Measurements from ENCODE around the gene ESPNL.
"Not testable (repeated sequence)": the region's sequence is repeated elsewhere in the genome, so short reads cannot be mapped to it uniquely, and the experiment has no call there.

The ESPNL gene

DNA sequence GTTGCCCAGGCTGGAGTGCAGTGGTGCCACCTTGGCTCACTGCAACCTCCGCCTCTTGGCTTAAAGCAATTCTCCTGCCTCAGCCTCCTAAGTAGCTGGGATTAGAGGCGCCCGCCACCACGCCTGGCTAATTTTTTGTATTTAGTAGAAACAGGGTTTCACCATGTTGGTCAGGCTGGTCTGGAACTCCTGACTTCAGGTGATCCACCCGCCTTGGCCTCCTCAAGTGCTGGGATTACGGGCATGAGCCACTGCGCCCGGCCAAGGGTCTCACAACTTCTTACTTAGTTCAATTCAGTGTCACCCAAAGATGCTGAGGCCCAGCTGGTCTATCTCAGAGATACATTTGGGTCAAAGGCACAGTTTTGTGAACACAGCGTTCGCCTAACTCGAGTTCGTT is 15.6 kb downstream of the ESPNL start:
- DNase-seq: not testable (repeated sequence)

DNA sequence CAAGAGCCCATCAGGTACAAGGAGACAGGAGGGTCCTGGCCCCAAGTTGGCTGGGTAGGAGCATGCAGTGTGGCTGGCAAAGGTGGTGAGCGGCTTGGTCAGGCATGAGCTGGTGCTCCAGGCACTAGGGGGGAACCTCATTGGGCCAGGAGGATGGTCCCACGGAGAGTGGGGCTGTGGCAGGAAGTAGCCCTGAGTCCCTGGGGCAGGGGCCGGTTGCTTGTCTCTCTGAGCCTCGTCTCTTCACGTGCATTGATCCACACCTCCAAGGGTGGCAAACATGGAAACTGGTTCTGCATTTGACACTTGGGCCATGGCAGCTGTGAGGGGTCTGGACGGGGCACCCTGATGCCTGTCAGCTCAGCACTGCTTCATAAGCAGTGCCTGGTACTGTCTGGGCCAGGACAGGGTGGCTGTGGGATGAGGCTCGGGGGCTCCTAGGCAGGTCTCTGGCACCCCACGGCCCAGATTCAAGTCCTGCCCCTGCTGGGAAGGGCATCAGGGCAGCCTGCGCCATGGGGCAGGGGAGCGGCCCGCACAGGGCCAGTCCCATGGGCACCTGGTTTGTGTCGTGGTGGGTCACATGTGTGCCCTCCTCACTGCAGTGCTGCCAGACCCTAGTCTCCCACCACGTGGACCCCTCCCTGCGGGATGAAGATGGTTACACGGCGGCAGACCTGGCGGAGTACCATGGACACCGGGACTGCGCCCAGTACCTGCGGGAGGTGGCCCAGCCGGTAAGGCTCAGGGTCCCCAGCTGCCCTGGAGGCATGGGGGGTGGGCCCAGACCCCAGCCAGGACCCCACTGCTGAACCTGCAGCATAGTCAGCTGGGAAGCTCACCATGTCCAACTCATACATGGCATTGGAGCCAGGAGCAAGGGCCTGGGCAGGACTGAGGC is 16.4 kb downstream of the ESPNL start:
- no peak for DNase-seq

DNA sequence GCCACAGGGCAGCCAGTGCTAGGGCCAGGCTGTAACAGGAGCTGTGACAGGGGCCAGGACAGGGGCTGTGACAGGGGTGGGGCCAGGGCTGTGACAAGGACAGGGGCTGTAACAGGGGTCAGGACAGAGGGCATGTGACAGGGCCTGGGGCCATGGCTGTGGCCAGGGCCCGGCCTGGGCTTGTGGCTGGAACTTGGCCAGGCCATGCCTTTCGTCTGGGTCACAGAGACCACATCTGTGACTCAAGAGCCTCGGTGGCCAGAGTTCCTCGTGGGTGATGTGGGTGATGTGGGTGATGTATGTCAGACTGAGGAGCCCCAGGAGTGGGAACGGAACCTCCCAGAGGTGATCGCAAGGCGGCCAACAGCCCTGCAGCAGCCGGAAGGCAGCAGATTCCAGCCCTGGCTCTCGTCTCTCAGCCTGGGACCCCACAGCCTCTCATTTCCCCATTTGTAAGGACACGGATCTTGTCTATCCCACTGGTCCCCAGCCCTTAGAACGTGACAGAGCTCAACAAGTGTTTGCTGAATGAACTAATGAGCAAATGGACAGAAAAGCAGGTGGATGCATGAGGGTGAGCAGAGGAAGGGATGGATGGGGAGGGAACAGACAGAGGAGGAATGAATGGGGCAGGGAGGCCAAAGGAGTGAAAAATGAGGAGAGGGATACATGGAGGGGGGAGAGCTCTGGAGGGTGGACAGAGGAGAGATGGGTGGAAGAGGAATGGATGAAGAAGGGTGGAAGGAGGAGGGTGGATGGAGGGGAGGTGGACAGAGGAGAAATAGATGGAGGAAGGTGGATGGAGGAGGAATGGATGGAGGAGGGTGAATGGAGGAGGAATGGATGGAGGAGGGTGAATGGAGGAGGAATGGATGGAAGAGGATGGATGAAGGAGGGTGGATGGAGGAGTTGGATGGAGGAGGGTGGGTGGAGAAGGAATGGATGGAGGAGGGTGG is 17.3 kb downstream of the ESPNL start:
- peak; percentile 8 for DNase-seq

DNA sequence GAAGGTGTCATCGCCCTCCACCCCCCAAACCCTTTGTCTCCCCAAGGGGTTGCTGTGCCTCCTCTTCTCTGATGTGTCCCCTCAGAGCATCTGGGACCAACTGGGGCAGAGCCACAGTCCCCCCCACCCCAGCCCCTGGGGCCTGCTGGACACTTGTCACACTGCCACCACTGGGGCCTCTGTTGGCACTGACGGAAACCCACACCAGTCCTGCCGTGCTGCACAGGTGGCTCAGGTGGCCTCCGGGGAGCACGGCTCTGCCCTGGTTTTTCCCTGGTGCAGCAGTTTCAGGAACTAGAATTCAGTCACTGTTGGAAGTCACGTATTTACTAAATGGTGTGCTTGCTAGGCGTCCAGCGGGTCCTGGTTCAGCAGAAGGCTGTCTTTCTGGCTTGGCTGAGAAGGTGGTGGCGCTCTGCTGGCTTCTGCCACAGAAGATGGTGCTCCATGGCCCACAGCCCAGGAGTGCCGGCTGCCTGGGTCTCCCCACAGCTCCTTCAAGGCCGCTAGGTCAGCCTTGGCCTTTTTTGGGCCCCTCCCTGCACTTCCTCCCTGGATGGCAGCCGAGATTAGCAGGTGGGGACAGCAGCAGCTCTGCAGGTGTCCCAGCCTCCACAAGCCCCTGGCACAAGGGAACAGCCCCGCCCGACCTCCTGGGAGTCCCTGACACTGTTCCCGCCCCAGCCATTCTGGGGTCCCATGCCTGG is 19.8 kb downstream of the ESPNL start:
- no peak for DNase-seq

DNA sequence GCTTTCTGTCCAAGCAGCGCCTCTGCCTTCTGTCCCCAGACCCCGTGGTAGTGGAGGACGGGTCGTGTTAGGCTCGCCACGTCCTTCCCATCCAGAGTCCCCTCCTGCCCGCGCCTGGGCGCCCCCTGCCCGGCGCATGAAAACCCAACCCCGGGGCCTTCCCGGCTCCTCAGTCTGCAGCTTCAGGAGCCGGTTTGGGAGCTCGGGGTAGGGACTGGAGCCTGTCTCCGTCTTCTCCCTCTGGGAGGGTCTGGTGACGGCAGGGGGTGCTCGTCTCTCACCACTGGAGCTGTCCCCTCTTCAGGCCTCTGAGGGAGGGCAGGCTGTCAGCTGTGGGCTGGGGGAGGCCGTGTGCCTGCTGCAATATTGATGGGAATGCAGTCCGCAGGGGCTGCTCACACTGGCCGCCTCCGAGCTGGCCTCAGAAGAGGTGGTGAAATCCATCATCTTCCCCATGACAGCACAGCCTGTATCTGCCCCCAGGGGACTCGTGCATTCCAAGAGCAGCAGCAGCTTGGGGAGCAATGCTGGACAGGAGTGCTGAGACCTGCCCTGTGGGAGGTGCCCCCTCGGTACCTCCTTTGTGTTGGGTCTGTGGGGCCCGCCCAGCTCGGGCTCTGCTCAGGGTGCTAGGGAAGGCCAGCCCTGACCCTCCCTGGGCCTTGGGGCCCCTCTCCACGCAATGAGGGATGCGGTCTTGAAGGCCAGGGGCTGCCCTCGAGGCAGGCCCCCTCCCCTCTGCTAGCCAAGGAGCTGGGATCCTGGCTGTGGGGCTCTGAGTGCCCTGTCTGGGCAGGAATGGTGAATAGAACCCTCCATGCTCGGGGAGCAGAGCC is 20.5 kb downstream of the ESPNL start:
- DNase-seq: no peak

DNA sequence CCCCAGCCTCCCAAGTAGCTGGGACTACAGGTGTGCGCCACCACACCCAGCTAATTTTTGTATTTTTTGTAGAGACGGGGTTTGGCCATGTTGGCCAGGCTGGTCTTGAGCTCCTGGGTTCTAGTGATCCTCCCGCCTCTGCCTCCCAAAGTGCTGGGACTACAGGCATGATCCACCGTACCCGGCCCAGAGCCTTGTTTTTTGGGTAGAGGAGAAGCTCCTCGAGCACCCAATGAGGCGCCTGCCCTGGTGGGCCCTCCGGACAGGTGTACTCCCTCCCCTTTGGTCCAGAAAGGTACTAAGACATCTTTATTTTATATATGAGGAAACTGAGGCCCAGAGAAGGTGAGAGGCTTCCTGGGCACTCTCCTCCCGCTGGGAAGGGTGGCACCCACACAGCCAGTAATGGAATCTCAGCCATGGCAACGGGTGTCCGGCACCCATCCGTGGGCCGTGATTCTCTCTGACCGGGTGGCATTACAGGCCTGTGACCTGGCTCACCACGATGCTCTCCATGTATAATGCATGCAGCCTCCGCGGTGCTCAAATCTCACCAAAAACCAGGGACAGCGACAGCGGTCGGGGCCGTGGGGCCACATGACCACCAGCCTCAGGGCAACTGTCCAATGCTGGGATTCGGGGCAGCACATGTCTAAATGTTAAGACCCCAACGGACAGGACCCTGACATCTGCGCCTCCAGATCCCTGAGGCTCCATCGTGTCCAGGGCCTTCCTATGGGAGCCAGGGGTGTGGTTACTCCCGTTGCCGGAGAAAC is 21.6 kb downstream of the ESPNL start:
- DNase-seq: no peak

DNA sequence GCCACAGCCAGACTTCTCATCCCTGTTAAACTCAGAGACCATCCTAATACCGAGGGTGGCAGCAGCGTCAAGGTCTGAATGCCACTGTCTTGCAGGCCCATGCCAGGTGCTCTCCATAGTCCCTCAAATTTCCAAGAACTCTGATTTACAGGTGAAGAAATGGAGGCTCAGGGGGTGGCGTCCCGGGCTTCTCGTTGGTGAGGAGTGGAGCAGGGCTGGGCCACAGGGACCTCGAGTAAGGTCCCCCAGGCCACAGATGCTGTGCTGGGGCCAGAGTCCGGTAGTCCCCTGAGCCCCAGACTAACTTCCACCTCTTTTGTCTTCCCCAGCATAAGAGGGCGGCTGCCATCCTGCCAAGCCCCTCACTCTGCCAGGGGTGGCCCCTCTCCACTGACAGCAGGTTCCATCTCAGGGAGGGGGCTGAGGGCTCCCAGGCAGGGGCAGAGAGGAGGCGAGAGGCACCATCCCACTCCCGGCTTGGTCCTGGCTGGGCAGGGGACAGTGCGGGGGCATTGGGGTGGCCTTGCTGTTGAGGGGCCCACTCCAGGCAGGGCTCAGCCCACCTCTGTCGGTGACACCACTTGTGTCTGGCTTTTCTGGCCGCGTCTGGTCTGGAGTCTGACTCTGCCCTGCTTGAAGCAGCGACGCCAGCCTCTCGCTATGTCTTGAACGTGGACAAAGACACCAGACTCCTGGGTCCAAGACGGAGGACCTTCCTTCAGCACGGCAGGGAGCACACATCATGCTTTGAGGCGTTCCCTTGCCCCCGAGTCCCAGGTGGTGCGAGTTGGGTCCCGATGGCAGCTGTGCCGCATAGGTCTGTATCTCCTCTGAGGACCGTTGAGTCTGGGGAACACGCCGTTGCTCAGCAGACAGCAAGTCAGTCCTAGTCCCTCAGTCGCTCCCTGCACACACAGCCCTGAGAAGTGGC is 22.4 kb downstream of the ESPNL start:
- no peak for DNase-seq

DNA sequence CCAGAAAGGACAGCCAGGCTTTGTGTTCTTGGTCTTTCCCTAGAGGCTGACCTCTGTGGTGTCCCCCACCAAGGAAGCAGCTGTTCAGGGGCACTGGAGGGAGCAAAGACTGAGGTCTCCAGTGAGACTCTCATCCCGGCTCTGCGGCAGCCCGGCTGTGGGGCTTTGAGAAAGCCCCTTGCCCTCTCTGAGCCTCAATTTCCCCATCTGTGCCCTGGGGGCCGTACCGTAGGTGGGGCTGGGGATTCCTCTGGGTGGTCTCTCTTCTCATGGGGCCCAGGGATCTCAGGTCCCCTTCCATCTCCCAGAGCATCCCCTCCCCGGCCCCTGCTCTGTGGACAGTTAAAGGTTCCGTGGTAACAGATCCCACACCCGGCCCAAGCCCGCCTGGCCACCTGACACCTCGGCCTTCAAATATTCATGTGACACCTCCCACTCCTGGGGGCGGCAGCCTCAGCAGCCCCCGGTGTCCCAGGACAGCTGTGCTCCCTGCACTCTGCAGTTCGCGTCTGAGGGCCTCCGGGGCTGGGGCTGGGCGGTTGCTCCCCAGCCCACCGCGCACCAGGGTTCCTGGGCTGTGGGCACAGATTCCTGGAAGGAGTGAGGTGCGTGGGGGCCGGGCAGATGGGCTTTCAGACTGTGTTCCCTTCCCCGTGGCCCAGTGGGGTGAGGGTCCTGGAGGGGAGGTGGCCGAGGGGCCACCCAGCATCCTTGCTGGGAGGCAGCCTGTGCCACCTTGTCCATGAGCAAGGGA is 23.3 kb downstream of the ESPNL start:
- DNase-seq: no peak

DNA sequence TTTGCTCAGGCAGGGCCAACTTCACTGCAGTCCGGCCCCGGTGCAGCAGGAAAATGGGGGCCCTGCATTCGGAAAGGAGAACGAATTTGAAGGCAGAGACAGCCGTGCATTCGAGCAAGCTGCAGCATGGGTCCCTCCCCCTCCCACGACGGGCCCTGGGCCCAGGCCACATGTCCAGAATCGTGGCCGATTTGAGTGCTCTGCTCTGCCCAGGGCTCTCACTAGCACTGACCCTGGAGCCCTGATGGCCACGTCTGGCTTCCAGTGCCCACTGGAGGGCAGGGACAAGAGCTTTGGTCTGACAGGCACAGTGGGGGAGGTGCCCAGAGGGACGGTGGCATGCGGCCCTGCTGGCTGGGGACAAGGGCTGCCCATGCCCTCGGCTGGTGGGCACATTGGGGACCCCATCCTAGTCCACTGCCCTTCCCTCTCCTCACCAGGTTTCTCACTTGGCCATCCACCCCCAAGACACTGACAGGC is 23.9 kb downstream of the ESPNL start:
- DNase-seq: no peak

DNA sequence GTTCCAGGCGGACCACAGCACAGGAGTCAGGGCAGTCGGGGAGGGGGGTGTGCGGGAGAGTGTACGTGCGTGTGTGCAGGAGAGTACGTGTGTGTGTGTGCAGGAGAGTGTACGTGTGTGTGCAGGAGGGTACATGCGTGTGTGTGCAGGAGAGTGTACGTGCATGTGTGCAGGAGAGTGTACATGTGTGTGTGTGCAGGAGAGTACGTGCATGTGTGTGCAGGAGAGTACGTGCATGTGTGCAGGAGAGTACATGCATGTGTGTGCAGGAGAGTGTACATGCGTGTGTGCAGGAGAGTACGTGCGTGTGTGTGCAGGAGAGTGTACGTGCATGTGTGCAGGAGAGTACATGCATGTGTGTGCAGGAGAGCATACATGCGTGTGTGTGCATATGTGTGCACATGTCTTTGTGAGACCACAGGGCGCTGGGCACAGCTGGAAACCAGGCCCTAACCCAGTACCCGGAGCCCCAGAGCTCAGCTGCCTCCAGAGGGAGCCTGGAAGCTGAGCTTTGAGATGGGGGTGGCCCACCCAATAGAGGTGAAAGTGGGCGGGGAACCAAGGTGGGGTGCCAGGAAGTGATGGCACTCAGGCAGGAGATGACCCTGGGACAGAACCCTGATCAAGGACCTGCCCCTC is 24.5 kb downstream of the ESPNL start:
- DNase-seq: no peak

DNA sequence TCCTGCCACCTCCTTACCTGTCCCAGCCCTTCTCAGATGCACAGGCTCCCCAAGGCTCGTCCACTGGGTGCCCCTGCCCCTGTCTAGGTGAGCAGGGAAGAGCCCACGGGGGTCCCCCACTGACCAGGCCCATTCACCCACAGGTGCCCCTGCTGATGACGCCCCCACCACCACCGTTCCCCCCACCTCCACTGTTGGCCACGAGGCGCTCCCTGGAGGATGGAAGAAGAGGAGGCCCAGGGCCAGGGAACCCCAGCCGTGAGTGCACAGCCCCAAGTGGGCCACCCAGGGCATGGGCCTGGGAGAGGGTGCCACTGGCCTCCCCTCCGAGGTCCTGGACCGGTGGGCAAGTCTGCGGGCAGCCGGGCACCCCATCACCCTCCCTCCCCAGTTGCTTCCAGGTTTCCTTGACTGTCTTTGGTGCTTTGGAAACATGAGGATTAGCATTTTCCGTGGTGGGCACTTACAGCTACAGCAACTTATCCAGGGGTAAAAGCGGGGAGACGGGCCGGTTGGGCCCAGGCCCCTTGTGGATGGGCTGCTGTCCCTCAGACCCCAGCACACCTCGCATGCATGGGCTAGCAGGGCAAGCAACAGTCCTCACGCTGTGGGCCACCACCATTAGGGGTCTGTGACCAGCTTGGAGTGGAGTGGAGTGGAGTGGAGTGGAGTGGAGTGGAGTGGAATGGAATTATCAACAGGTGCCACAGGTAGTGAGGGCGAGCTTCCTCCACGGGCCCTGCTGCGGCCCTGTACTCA is 25.2 kb downstream of the ESPNL start:
- DNase-seq: no peak

DNA sequence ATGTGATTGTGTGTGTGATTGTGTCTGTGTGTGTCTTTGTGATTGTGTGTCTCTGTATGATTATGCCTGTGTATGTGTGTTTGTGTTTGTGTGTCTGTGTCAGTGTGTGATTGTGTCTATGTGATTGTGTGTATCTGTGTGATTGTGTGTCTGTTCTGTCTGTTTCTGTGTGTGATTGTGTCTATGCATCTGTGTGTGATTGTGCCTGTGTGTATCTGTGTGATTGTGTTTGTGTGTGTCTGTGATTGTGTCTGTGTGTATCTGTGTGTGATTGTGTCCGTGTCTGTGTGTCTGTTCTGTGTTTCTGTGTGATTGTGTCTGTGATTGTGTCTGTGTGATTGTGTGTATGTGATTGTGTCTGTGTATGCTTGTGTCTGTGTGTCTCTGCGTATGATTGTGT is 26.2 kb downstream of the ESPNL start:
- DNase-seq: no peak

DNA sequence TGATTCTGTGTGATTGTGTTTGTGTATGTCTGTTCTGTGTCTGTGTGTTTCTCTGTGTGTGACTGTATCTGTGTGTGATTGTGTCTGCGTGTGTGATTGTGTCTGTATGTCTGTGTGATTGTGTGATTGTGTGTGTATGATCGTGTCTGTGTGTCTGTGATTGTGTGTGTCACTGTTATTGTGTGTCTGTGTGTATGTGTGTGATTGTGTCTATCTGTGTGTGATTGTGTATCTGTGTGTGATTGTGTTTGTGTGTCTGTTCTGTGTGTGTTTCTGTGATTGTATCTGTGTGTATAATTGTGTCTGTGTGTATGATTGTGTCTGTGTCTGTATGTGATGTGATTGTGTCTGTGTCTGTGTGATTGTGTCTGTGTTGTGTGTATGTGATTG is 26.6 kb downstream of the ESPNL start:
- DNase-seq: no peak

DNA sequence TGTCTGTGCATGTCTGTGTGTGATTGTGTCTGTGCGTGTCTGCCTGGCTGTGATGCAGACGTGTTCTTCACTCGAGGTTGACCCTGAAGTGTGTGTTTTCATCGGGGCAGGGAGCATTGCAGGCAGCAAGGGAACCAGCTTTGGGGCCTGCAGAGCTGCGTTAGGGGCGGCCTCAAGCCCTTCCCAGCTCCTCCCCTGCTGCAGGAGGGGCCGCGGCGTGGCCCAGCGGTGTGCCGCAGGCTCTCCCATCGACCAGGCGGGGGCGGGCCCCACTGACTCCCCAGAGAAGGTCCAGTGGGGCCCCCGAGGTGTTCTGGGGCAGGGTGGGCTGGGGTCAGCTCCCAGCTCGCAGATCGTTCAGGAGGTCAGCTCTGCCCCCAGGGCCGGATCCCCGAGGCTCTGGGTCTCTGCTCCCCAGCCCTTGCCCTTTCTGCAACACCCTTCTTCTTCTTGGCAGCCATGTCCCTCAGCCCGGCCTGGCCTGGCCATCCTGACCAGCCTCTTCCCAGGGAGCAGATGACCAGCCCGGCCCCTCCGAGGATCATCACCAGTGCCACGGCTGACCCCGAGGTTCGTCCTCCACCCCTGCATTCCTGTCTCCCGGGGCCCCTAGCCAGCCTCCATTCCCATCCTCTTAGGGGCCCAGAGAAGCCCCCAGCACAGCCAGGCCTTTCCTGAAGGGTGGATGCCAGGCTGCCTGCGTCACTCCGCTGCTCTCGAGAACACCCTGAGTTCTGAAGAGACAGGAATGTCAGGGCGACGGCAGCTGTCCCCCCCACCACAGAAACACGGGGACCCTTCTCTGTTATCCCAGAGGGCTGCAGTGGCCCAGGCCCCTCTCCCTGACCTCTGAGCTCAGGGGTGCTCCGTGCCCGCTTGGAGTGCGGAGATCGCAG is 27.3 kb downstream of the ESPNL start:
- peak; percentile 67 for DNase-seq

DNA sequence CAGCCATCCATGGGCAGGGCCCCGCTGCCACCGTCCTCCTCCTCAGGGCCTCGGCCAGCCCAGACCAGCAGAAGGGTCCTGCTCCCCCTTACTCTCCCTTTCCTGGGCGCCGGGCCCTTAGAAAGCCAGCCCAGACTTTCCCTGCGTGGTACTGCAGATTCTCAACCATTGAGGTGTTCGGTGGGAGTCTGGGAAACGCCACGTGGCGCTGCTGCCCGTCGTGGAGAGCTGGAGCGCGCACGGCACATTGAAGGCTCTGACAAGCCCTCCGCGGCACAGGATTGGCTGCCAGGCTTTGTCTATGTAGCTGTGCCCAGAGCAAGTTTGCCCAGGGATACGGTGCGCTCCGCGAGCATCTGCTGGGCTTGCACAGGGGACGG is 27.9 kb downstream of the ESPNL start:
- DNase-seq: no peak

DNA sequence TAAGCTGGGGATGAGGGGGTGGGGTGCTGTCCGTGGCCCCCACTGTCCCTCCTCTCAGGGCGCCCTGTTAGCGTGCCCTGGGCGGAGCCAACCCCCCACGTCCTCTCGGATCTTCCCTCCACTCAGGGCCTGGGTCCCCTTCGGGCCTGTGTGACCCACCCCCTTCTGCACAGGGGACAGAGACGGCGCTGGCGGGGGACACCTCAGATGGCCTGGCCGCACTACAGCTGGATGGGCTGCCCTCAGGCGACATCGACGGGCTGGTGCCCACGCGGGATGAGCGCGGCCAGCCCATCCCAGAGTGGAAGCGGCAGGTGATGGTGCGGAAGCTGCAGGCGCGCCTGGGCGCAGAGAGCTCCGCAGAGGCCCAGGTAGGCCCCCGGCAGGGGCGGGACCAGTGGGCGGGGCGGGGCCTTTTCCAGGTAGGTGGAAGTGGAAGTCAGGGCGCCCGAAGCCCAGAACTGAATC is 28.4 kb downstream of the ESPNL start:
- no peak for DNase-seq

All from HCEC 1CT (cell line).